K562 (cell line): Measurements from ENCODE around the gene UBQLNL. TPM values are rescaled to one million over a fixed set of nuclear protein-coding genes. Genes with fewer than 3 reads are reported as not detected.

Experiments
- CBFA2T2 ChIP-seq: fragments of 450-650 bp; conservative IDR thresholded peaks from 2 replicates; pipeline ENCODE4 v1.6.1; 2017; ENCODE audit warnings: mild to moderate bottlenecking
- HDAC1 ChIP-seq, 2 experiments: fragments of 450-650 bp; IDR thresholded peaks; 2 replicates each; pipeline ENCODE4 v1.6.1; 2016 to 2017; ENCODE audit warnings: inconsistent platforms in 1 of 2, mild to moderate bottlenecking in 1 of 2, moderate library complexity in 1 of 2
- LEF1 ChIP-seq: fragments of 450-650 bp; IDR thresholded peaks from 2 replicates; pipeline ENCODE4 v1.6.1; 2016; ENCODE audit warnings: mild to moderate bottlenecking
- MEF2D ChIP-seq: conservative IDR thresholded peaks from 2 replicates; pipeline ENCODE4 v1.6.1; 2016; ENCODE audit warnings: low read depth, missing genetic modification characterization, missing compliant biosample characterization
- NCOR1 ChIP-seq: fragments of 450-650 bp; IDR thresholded peaks from 2 replicates; pipeline ENCODE4 v1.6.1; 2016; ENCODE audit warnings: mild to moderate bottlenecking, moderate library complexity
- NRF1 ChIP-seq, 2 experiments: fragments of 450-650 bp; IDR thresholded peaks in 1 of 2; conservative IDR thresholded peaks in 1 of 2; 2 replicates each; pipeline ENCODE4 v1.6.1; 2014; ENCODE audit warnings: mild to moderate bottlenecking in 2 of 2
- SMARCE1 ChIP-seq: fragments of 450-650 bp; IDR thresholded peaks from 2 replicates; pipeline ENCODE4 v1.7.1; 2016; ENCODE audit warnings: mild to moderate bottlenecking
- SRSF3 ChIP-seq: fragments of 200-400 bp; formaldehyde crosslinking; IDR thresholded peaks from 2 replicates; pipeline ENCODE4 v1.6.1; 2016; ENCODE audit warnings: mild to moderate bottlenecking, low read length, moderate library complexity; ENCODE audit not compliant: insufficient read depth
- STAT5A ChIP-seq: IDR thresholded peaks from 2 replicates; pipeline ENCODE4 v1.6.1; 2012; ENCODE audit warnings: low read length, inconsistent platforms, borderline replicate concordance
- TAL1 ChIP-seq: fragments of 450-650 bp; IDR thresholded peaks from 2 replicates; pipeline ENCODE4 v1.6.1; 2016; ENCODE audit warnings: mild to moderate bottlenecking
- TRIM24 ChIP-seq, 2 experiments: fragments of 450-650 bp; IDR thresholded peaks; 2 replicates each; pipeline ENCODE4 v1.6.1; 2016
- polyA plus RNA-seq, 8 experiments: library from polyadenylated mRNA; depleted of rRNA in 4 of 8; stranded (reverse) in 5 of 8; unstranded in 3 of 8; fragments of >200 nt; fragmentation: Nextera tagmentation in 2 of 8; fragmentation: Illumina TruSeq in 1 of 8; extraction: Ambion mirVana in 2 of 8; extraction: Trizol in 1 of 8; gene quantifications; 2 replicates each; pipeline versions ENCODE4 v1.2.1 to v1.2.3, GENCODE V29; 2011 to 2014; ENCODE audit warnings: inconsistent platforms in 1 of 8, missing spikeins in 1 of 8
- total RNA-seq, 7 experiments: library from RNA; depleted of rRNA in 6 of 7; stranded (reverse); fragments of >200 nt in 6 of 7; fragmentation: Illumina TruSeq in 2 of 7; extraction: Trizol in 2 of 7; gene quantifications; 2 replicates each; pipeline versions ENCODE4 v1.2.1 to v1.2.3, GENCODE V29; 2011 to 2021; ENCODE audit warnings: low replicate concordance in 1 of 7
- TF ChIP-seq, protein P1 (sequence below): fragments of 200-800 bp; sonication (Bioruptor generic); IDR thresholded peaks from 2 replicates; pipeline ENCODE4 v1.6.1; 2016; ENCODE audit warnings: missing genetic modification characterization, missing compliant biosample characterization
- TF ChIP-seq, protein P2 (sequence below): fragments of 250-450 bp; sonication (Bioruptor Pico); IDR thresholded peaks from 2 replicates; pipeline ENCODE4 v1.4.0; 2020; ENCODE audit warnings: borderline replicate concordance
- TF ChIP-seq, protein P3 (sequence below): sonication (generic); formaldehyde crosslinking; IDR thresholded peaks from 2 replicates; pipeline ENCODE4 v1.5.0; 2020; ENCODE audit warnings: missing genetic modification reagents
- TF ChIP-seq, protein P4 (sequence below), 2 experiments: fragments of 450-650 bp in 1 of 2; sonication (generic) in 1 of 2; formaldehyde crosslinking in 1 of 2; IDR thresholded peaks in 1 of 2; conservative IDR thresholded peaks in 1 of 2; 2 replicates each; pipeline versions ENCODE4 v1.6.1 to v1.8.1; 2016 to 2023; ENCODE audit warnings: mild to moderate bottlenecking in 2 of 2, moderate library complexity in 2 of 2, inconsistent platforms in 1 of 2, missing genetic modification reagents in 1 of 2
- TF ChIP-seq, protein P5 (sequence below): sonication (generic); formaldehyde crosslinking; IDR thresholded peaks from 2 replicates; pipeline ENCODE4 v1.8.0; 2022; ENCODE audit warnings: mild to moderate bottlenecking, missing genetic modification reagents
- TF ChIP-seq, protein P6 (sequence below): IDR thresholded peaks from 2 replicates; pipeline ENCODE4 v1.6.1; 2011; ENCODE audit not compliant: insufficient read length; ENCODE audit errors: extremely low read depth

Gene UBQLNL
- total and polyA plus RNA-seq, 9 of the 15 experiments (the other 6 are each of a cell fraction or from before 2014, with no cell fraction given): 0.07 to 0.27 (median 0.14) TPM

DNA sequence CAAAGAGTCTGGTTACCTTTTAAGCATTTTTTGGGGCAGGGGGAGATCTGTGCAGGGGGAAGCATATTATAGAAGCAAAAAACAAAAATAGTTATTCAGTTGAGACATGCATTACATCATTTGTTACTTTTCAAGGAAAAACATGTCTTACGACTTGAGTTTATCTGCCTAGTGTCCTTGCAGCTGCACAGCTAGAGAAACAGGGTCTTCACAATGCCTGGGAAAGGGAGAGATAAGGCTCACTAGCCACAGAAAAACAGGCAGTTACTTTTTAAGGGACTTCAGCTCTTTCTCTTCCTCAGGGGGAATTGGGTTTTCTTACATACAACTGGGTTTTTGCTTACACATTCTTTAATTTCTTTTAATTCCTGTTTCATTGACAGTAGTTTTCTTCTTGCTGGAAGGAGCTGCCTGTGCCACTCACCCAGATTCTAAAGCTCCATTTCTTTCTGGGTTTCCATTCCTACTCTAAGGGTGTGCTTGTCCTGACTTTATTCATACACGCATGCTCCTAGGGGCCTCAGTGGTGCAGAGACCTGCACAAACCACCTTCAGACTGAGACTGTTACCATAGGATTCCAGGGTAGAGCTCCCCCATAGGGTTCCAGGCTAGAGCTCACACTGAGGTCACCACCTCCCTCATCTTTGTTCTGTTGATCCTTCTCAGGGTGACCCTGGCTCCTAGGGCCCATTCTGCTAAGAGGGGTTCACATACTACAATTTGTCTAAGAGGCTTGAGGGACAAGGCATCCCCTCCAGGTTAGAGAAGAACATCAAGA is 14.7 kb upstream of the UBQLNL start (continued):
- TF ChIP-seq, protein P1, sequence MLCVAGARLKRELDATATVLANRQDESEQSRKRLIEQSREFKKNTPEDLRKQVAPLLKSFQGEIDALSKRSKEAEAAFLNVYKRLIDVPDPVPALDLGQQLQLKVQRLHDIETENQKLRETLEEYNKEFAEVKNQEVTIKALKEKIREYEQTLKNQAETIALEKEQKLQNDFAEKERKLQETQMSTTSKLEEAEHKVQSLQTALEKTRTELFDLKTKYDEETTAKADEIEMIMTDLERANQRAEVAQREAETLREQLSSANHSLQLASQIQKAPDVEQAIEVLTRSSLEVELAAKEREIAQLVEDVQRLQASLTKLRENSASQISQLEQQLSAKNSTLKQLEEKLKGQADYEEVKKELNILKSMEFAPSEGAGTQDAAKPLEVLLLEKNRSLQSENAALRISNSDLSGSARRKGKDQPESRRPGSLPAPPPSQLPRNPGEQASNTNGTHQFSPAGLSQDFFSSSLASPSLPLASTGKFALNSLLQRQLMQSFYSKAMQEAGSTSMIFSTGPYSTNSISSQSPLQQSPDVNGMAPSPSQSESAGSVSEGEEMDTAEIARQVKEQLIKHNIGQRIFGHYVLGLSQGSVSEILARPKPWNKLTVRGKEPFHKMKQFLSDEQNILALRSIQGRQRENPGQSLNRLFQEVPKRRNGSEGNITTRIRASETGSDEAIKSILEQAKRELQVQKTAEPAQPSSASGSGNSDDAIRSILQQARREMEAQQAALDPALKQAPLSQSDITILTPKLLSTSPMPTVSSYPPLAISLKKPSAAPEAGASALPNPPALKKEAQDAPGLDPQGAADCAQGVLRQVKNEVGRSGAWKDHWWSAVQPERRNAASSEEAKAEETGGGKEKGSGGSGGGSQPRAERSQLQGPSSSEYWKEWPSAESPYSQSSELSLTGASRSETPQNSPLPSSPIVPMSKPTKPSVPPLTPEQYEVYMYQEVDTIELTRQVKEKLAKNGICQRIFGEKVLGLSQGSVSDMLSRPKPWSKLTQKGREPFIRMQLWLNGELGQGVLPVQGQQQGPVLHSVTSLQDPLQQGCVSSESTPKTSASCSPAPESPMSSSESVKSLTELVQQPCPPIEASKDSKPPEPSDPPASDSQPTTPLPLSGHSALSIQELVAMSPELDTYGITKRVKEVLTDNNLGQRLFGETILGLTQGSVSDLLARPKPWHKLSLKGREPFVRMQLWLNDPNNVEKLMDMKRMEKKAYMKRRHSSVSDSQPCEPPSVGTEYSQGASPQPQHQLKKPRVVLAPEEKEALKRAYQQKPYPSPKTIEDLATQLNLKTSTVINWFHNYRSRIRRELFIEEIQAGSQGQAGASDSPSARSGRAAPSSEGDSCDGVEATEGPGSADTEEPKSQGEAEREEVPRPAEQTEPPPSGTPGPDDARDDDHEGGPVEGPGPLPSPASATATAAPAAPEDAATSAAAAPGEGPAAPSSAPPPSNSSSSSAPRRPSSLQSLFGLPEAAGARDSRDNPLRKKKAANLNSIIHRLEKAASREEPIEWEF (CRISPR knock-in tag): no peak
- TF ChIP-seq STAT5A (peak; percentile 37; the same call in 1 of the 2 replicates), SMARCE1 (peak; percentile 63), HDAC1 (IDR thresholded peaks at IDR 0.05) (peak; percentile 5 to 23; a peak in 1 of 4 replicates), TRIM24 (IDR thresholded peaks at IDR 0.05) (peak; percentile 12 to 42; a peak in 2 of 4 replicates), NCOR1 (peak; percentile 69), MEF2D (no peak), SRSF3 (no peak), CBFA2T2 (peak; percentile 67), LEF1 (peak; percentile 68), TAL1 (peak; percentile 76), NRF1 (conservative IDR thresholded peaks at IDR 0.05 in 1 of 2, IDR thresholded peaks at IDR 0.05 in 1 of 2) (peak; percentile 45 to 46; a peak in 3 of 4 replicates)
- TF ChIP-seq, protein P2, sequence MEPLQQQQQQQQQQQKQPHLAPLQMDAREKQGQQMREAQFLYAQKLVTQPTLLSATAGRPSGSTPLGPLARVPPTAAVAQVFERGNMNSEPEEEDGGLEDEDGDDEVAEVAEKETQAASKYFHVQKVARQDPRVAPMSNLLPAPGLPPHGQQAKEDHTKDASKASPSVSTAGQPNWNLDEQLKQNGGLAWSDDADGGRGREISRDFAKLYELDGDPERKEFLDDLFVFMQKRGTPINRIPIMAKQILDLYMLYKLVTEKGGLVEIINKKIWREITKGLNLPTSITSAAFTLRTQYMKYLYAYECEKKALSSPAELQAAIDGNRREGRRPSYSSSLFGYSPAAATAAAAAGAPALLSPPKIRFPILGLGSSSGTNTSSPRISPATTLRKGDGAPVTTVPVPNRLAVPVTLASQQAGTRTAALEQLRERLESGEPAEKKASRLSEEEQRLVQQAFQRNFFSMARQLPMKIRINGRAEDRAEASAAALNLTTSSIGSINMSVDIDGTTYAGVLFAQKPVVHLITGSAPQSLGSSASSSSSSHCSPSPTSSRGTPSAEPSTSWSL (CRISPR knock-in tag): no peak
- TF ChIP-seq, protein P3, sequence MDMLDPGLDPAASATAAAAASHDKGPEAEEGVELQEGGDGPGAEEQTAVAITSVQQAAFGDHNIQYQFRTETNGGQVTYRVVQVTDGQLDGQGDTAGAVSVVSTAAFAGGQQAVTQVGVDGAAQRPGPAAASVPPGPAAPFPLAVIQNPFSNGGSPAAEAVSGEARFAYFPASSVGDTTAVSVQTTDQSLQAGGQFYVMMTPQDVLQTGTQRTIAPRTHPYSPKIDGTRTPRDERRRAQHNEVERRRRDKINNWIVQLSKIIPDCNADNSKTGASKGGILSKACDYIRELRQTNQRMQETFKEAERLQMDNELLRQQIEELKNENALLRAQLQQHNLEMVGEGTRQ (CRISPR knock-in tag): no peak
- TF ChIP-seq, protein P4, sequence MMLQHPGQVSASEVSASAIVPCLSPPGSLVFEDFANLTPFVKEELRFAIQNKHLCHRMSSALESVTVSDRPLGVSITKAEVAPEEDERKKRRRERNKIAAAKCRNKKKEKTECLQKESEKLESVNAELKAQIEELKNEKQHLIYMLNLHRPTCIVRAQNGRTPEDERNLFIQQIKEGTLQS (IDR thresholded peaks at IDR 0.05): peak; percentile 66; the same call in 1 of the 2 replicates
- TF ChIP-seq, protein P4 (CRISPR knock-in tag; conservative IDR thresholded peaks at IDR 0.05): no peak
- TF ChIP-seq, protein P5, sequence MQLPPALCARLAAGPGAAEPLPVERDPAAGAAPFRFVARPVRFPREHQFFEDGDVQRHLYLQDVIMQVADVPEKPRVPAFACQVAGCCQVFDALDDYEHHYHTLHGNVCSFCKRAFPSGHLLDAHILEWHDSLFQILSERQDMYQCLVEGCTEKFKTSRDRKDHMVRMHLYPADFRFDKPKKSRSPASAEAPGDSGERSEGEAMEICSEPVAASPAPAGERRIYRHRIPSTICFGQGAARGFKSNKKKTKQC (CRISPR knock-in tag): no peak
- TF ChIP-seq, protein P6, sequence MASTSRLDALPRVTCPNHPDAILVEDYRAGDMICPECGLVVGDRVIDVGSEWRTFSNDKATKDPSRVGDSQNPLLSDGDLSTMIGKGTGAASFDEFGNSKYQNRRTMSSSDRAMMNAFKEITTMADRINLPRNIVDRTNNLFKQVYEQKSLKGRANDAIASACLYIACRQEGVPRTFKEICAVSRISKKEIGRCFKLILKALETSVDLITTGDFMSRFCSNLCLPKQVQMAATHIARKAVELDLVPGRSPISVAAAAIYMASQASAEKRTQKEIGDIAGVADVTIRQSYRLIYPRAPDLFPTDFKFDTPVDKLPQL: no peak
